Dermis microvascular lymphatic vessel endothelial cell (primary cell): ENCODE data around the gene ASF1A. TPM values are rescaled to one million over a fixed set of nuclear protein-coding genes. Genes with fewer than 3 reads are reported as not detected.
"Not testable (repeated sequence)": the region's sequence is repeated elsewhere in the genome, so short reads cannot be mapped to it uniquely, and the experiment has no call there.

ENCODE experiments used
- DNase-seq, 2 donors: peaks; one replicate each; pipeline versions ENCODE4 v3.0.0 to v3.0.0-alpha.2; 2010; ENCODE audit warnings: low read depth in 2 of 2
- total RNA-seq: library from RNA; depleted of rRNA; stranded (reverse); fragments of >200 nt; gene quantifications from 2 replicates; pipeline ENCODE4 v1.2.1, GENCODE V29; 2014

Gene ASF1A
- 15.8 and 16.7 TPM in 2 replicates for total RNA-seq

DNA sequence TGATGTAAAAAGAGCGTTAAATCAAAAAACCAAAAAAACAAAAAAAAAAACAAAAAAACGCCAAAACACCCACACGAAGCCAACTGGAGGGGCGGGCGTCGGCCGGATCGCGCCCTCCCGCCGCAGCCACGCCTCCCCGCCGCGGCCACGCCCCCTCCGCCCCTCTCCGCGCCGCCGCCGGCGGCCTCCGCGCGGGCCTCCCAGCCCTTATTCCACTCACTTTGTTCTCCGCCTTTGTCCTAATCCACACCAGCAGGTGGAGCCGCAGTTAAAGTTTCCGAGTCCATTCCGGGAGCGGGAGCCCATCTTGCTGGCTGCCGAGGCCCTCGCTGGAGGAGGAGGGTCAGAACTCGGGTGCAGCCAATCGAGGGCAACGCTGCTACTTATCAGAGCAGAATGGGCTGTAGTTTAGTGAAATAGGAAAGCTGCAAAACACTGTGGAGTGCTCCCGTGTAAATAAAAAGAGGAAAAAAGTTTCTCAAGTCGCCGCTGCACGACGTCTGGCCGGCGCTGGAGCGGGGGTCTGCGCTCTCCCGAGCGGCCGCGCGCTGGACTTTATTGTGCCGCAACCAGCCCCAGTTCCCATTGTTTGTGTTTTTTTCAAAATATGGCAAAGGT lies at the start of gene ASF1A:
ASF1A (plus strand) TSS at position 346 of the 618 bp plus-strand sequence; CDS start at position 608, 262 bp downstream.
- DNase-seq: peak; percentile 96 to 98

- peak in 1 of 2 donors; percentile 25 for DNase-seq
Observed at GRCh38 chr6:118844915-118845314, 49.0 kb upstream of the ASF1A start.

DNA sequence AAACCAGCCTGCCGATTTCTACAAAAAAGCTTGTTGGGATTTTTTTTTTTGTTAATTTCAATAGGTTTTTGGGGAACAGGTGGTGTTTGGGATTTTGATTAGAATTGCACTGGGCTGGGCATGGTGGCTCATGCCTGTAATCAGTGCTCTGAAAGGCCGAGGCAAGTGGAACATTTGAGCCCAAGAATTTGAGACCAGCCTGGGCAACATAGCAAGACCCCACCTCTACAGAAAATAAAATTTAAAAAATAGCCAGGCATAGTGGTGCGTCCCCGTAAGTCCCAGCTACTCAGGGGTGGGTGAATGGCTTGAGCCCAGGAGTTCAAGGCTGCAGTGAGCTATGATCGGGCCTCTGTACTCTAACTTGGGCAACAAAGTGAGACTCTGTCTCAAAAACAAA lies 40.5 kb upstream of the ASF1A start:
- no peak for DNase-seq

- no peak for DNase-seq
Observed at GRCh38 chr6:118856301-118856700, 37.7 kb upstream of the ASF1A start.

DNA sequence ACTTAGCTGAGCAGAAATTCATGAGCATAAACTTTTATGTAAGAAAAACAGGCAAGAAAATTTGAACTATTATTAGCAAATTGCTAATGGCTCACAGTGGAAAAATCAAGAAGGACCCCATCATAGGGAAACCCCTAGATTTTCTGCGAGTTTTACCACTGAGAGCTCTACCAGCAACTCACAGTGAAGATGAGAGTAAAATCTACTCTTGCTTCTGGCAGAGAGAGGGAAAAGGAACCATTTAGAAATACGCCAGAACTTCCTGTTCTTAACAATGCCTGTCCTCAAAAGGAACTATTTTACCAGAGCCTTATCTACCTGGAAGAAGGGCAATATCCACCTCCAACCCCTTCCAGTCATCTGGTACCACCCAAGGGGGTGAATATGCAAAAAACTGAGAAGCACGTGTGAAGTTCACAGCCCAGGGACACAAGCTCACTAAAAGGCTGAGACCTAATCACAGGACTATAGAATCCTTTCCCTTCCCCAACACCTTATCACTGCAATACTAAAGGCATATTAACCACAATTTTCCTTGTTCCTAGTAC lies 34.4 kb upstream of the ASF1A start:
- no peak for DNase-seq

GRCh38 chr6:118860363-118860762 lies 33.6 kb upstream of the ASF1A start:
- no peak for DNase-seq

- no peak for DNase-seq
Observed at GRCh38 chr6:118860880-118861279, 33.1 kb upstream of the ASF1A start.

DNA sequence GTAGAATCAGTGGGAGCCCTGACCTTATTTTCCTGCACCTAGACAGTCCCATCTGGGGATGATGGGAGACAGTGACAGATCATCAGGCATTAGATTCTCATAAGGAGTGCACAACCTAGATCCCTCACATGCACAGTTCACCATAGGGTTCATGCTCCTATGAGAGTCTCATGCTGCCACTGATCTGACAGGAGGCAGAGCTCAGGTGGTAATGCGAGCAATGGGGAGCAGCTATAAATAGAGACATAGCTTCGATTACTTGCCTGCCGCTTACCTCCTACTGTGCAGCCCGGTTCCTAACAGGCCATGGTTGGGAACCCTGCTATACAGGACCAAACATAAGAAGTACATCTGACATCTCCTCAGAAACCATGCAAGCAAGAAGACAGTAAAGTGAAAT lies 31.5 kb upstream of the ASF1A start:
- no peak for DNase-seq

GRCh38 chr6:118864341-118865099 lies 29.4 kb upstream of the ASF1A start:
- peak in 1 of 2 donors; percentile 9 for DNase-seq

DNA sequence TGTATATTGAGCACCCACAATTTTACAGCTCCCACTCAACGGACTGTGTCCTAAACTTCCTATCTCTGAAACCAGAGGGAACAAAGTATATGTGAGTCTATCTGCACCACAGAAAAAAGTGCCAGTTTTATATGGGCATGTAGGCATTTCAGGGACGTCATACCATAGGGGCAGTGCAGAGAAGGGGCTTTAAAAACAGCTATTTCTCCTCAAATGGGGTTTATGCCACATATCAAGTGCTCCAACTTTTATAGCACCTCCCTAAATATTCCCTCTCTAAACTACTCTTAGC lies 28.9 kb upstream of the ASF1A start:
- no peak for DNase-seq

DNA sequence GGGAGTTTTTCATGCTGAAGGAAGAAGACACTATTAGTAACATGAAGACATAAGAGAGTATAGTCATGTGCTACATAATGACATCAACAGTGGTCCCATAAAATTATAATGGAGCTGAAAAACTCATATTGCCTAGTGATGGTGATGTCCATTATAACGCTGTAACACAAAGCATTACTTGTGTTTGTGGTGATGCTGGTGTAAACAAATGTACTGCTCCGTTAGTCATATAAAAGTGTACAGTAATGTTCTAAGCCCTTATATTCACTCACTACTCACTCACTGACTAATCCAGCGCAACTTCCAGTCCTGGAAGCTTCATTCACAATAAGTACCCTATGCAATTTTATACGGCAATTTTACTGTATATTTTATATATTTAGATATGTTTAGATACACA lies 26.8 kb upstream of the ASF1A start:
- DNase-seq: no peak

DNA sequence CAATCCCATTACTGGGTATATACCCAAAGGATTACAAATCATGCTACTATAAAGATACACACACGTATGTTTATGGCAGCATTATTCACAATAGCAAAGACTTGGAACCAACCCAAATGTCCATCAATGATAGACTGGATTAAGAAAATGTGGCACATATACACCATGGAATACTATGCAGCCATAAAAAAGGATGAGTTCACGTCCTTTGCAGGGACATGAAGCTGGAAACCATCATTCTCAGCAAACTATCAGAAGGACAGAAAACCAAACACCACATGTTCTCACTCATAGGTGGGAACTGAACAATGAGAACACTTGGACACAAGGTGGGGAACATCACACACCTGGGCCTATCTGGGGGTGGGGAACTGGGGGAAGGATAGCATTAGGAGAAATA lies 25.1 kb upstream of the ASF1A start:
- not testable (repeated sequence) for DNase-seq

GRCh38 chr6:118869350-118869749 lies 24.6 kb upstream of the ASF1A start:
- no peak for DNase-seq

DNA sequence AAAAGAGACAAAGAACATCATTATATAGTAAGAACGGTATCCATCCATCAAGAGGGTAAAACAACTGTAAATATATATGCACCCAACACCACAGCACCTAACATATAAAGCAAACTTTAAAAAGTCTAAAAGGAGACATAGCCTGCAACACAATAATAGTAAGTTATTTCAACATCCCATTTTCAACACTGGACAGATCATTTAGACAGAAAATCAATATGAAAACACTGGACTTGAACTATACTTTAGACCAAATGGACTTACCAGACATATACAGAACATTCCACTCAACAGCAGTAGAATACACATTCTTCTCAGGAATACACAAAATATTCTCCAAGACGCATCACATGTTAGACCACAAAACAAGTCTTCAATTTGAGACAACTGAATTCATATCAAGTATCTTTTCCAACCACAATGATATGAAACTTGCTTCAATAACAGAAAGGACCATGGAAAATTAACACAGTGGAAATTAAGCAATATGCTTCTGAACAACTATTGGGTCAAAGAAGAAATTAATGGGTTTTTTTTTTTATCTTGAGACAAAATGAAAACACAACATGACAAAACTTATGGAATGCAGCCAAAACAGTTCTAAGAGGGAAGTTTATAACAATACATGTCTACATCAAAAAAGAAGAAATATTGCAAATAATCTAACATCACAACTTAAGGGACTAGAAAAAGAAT lies 23.9 kb upstream of the ASF1A start:
- peak in 1 of 2 donors; percentile 79 for DNase-seq

GRCh38 chr6:118871331-118871730 lies 22.6 kb upstream of the ASF1A start:
- DNase-seq: peak in 1 of 2 donors; percentile 67

DNA sequence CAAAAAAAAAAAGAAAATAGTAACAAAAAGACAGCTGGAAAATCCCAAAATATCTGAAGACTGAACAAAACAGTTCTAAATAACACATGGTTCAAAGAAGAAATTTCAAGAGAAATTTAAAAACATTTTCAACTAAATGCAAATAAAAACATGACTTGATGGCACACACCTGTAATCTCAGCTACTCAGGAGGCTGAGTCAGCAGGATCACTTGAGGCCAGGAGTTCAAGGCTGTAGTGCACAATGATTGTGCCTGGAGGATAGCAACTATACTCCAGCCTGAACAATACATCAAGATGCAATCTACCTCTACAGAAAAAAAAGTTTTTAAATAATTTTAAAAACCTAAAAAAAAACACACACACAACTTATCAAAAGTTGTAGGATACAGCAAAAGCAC lies 21.6 kb upstream of the ASF1A start:
- DNase-seq: no peak

DNA sequence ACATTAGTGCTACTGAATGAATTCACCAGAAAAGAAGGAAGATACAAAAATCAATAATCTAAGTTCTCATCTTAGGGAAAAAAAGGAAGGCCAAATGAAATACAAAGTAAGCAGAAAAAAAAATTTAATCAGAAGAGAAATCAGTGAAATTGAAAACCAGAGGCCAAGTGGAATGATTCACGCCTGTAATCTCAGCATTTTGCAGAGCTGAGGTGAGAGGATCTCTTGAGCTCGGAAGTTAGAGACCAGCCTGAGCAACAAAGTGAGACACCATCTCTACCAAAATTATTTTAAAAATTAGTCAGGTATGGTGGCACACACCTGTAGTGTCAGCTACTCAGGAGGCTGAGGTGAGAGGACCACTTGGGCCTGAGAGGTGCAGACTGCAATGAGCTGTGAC lies 21.2 kb upstream of the ASF1A start:
- no peak for DNase-seq

DNA sequence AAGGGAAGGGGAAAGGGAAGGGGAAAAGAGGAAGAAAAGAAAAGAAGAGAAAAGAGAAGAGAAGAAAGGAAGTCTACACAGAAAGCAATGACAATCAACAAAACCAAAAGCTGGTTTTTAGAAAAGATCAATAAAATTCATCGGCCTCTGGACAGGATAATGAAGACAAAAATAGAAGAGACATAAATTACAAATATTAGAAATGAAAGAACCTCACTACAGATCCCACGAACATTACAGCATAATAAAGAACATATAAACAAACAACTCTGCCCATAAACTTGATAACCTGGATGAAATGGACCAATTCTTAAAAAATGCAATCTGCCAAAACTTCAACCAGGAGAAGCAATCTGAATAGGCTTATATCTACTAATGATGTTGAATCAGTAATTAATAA lies 20.7 kb upstream of the ASF1A start:
- DNase-seq: no peak

DNA sequence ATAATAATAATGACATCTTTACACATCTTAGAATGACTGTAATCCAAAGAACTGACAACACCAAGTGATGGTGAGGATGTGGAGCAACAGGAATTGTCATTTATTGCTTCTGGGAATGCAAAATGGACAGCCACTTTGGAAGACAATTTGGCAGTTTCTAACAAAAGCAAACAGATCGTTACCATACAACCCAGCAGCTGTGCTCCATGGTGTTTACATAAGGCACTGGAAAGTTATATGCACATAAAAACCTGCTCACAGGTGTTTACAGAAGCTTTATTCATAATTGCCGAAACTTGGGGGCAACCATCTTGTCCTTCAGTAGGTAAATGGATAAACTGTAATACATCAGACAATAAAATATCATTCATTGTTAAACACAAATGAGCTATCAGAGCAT lies 18.3 kb upstream of the ASF1A start:
- DNase-seq: no peak

GRCh38 chr6:118876198-118876597 lies 17.8 kb upstream of the ASF1A start:
- no peak for DNase-seq

- DNase-seq: no peak
Observed at GRCh38 chr6:118876814-118877213, 17.1 kb upstream of the ASF1A start.

GRCh38 chr6:118877806-118878205 lies 16.1 kb upstream of the ASF1A start:
- DNase-seq: no peak
